DMS53 treated with DMSO at 0.1 percent for 48 hours (cell line): Measurements from ENCODE around the gene TECRL.

ENCODE experiments used
- DNase-seq: peaks from one replicate; lab custom pipeline; 2025; ENCODE audit not compliant: unreplicated experiment; lab: John Stamatoyannopoulos, UW

TECRL gene, protein sequence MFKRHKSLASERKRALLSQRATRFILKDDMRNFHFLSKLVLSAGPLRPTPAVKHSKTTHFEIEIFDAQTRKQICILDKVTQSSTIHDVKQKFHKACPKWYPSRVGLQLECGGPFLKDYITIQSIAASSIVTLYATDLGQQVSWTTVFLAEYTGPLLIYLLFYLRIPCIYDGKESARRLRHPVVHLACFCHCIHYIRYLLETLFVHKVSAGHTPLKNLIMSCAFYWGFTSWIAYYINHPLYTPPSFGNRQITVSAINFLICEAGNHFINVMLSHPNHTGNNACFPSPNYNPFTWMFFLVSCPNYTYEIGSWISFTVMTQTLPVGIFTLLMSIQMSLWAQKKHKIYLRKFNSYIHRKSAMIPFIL

DNA sequence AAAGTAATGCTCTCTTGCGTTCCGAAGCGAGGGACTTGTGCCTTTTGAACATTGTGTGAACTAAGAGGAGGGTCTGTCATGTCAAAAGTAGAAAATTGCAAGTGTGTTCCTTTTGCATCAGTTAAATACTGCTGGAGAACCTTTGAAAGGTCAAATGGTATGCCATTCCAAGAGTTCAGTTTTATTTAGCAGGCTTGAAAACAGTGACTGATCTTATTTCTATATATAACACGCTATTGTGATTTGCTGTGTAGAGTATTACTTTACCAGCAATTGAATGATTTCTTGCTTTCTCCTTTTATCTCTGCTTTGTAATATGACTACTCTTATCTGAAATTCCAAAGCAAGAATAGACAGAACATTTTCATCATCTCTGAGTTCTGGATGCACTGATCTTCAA is at the start of gene TECRL:
Gene TECRL (minus strand): TSS at position 151 of the 400 bp plus-strand sequence. CDS start 99 bp downstream, at position 52.
- no peak for DNase-seq

DNA sequence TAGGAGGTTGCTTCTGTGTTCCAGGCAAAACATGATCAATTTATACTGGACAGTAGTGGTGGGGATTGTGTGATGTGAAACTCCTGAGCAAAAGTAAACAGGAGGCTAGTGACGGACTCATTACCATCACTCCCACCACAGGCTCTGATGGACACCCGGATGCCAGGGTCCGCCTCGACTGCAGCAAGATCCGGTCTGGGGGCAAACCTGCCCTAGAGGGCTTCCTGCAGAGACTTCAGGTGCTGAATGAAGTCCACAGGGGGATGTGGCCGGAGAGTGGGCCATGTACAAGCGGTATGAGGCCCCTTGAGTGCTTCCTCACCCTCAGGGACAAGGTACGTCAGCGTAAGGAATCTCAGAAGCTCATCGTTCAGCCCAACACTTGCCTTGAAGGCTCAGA is 23.4 kb upstream of the TECRL start:
- DNase-seq: no peak

DNA sequence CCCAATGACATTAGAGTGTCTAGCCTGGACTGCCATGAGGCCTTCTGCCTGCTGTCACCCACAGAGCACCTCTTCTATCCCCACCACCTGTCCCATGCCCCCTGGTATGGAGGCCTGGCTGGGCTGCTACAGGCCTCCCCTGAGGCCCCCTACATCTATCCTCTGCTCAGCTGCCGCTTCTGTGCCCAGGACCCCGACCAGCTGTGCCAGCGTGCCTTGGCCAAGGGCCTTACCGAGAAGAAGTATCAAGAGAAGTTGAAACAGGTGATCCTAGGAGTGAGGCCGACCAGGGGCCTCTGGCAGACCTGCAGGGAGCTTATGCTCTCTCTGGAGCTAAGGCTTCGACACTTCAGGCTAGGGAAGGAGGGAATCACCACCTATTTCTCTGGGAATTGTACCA is 21.7 kb upstream of the TECRL start:
- no peak for DNase-seq

DNA sequence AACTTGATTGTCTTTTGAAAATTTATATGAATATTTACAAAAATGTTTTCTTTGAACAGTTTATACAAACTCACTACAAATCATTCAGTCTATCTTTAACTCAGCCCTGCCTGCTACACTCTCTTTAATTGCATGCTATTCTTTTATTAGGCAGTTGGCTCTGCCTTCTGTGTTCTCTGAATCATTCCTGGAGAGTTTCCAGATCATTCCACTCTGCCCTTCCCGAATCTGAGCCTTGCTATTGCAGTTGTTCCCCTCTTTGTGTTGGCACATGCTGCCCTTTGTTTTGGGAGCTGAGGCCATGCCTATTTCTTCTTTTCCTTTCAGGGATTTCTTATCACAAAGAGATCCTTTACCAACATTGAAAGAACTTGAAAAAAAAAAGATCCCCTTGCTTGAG is 8.7 kb upstream of the TECRL start:
- no peak for DNase-seq

DNA sequence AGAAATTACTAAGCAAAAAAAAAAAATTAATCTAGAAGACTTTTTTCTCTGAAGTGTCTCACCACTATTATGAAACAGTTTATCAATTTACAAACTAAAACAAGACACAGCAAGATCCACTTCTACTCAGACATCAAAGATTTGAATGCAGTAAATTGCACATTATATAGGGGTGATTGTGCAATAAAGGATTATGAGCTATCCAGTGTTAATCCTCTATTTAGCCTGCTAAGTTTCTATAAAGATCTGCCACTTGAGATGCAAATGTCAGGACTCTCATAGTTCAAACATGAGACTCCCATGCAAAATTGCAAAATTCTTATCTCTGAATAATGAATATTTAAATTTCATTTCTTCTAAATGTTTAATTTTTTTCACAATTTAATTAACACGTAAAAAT is 2.2 kb downstream of the TECRL start:
- no peak for DNase-seq

DNA sequence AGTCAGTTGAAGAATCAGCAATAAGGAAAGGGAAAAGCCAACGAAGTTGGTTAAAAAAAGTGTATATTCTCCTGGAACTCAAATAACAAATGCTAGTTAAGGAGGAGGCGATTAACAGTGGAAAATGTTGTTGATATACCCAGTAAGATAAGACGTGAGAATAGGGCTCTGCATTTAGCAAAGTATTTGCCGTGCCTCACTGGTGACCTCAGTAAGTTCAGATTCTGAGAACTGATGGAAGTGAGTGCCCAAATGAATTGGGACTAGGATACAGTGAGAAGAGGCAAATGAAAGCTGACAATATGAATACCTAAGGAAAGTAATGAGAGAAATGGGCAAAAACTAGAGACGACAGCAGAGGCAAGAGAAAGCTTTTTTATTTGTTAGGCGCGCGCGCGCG is 3.5 kb downstream of the TECRL start:
- DNase-seq: no peak

DNA sequence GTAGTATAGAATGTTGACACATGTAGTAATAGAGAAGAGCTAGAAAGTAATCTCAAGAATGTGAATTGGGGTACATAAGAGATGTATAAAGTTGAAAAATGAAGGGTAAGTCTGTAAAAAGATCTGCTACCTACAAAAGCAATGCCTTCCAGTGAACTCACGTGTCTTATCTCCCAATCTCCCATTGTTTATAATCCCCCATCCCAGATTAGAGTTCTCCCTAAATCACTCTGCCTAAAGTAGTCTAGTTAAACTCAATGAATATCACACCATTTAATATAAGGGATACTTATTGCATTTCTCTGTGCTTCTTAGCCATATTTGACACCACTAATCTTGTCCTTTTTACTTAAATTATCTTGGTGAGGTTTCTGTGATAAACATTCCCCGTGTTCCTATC is 6.6 kb downstream of the TECRL start:
- no peak for DNase-seq

DNA sequence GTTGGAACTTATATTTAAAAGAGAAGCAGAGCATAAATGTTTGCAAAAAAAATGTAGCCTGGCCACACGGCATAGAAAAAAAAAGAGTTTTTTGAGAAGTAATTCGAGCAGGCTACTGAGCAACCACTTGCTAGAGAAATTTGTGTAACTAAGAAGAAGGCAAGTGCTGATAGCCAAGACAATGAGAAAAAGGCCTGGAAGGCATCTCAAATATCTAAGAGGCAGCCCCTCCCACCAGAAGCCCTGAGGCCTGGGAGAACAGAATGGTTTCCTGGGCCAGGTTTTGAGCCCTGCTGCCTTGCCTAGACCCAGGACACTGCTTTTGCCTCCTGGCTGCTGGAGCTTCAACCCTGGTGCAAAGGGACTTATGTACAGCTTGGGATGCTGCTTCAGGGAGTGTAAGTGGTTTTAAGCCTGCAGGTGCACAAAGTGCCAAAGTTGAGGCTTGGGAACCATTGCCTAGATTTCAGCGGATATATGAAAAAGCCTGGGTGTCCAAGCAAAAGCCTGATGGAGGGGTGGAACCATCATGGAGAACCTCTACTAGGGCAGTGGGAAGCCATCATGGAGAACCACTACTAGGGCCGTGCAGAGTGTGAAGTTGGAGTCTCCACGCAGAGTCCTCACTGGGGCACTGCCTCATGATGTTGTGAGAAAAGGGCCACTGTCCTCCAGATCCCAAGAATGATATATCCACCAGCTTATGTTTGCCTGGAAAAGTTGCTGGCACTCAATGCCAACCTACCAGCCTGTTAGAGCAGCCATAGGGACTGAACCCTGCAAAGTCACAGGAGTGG is 9.7 kb downstream of the TECRL start:
- no peak for DNase-seq

DNA sequence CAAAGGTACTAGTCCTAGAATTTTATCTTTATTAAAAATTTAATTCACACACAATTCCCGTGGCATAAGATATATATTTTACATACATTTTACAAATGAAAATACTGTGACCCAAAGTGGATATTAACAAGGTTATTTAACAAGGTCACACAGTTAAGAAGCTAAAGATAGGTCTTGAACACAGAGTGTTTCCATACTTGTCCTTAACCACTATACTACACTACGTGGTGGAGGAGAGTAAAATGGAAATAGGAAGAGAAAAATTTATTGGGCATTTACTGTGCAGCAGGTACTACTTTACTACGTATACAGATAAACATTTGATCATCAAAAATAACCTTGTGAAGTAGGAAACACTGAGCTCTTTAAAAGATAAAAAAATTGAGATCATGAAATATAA is 14.8 kb downstream of the TECRL start:
- no peak for DNase-seq

DNA sequence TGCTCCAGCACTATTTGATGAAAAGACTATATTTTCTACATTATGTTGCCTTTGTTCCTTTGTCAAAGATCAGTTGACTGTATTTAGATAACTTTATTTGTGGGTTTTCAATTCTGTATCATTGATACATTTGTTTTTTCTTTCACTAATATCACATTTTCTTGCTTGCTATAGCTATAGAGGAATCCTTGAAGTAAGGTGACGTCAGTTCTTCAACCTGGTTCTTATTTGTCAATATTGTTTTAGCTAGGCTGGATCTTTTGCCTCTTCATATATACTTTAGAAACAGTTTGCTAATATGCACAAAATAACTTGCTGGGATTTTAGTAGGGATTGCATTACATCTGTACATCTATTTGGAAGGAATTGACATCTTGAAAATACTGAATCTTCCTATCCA is 21.0 kb downstream of the TECRL start:
- DNase-seq: no peak

DNA sequence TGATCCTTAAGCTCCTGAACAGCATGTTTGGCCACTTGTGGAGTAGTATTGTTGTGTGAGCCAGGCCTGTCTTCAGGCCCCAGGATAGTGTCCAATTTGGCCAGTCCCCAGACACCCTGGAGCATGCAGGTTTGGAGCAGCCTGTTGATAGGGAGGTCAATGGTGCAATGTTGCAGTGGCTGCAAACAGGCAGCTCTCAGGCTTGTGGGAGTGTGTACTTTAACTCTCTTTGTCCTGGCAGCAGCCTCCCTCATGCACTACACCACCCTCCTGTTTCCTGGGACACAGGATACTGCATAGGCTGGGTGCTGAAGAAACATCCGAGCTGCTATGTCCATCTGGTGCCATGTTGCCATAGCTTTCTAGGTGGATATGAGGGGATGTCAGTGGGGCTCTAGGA is 24.0 kb downstream of the TECRL start:
- no peak for DNase-seq

DNA sequence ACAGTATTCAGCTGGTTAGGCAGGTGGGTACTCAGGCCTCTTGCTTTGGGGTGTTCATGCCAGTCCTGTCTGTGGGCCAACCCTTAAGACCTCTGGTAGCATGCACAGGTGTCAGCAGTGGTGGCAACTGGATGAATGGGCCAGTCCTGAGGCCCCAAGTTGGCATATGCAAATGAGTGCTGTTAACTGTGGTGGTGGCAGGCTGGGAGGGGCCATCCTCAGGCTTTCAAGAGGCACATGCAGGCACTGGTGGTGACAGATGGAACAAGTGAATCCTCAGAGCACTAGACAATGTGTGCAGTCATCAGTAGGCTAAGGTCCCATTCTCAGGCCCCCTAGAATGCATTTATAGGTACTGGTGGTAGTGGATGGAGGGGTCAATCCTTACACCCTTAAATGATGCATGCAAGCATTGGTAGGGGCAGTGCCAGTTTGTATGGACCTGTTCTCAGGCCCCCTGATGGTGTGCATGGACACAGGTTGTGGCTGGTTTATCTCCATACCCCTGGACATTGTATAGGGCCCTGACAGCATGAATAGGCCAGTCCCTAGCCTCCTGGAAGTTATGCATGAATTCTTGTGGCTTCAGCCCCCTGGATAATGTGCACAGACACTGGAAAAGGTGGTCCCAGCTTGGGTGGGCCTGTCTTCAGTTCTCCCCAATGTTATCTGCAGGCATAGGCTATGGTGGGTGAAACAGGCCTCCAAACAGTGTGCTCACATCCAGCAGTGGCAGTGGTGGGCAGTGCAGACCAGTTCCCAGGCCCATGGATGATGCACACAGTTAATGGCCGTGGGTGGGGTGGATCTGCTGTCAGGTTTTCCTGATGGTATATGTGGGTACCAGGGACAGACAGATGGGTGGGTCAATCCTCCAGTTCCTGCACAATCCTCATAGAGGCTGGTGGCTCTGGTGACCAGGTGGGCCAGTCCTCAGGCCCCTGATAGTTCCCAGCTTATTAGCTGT is 24.7 kb downstream of the TECRL start:
- no peak for DNase-seq

DNA sequence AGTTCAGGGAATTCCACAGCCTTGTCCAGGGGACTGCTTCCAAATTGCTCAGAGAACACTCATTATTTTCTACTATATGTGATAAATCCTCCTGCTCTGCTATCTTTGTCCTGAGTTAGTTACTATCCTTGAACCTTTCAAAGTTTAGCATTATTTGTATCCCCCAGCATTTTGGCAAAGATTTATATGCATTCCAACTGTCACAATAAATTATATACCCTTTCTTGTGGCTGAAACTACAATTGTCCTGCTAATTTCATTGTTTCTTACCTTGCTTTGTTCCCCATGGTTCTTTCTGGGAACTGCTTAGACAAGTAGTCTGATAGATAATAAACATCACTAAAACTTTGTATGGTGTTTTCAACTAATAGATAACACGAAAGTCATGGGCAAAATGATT is 40.5 kb downstream of the TECRL start:
- no peak for DNase-seq

DNA sequence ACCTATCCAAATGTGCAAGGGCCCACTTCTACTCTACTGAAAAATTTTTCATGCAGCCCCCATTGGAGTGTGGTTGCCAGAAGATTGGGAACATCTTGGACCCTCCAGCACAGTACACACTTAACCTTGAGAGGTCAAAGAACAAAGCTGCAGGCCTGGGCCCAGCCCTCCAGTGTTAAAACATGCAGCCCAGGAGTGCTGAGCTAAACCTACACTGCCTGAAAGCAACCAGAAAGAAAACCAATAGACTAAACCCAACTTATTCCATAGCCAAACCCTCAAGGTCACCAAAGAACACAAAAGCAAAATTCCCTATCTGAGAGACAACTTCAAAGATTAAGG is 47.9 kb downstream of the TECRL start:
- DNase-seq: no peak

DNA sequence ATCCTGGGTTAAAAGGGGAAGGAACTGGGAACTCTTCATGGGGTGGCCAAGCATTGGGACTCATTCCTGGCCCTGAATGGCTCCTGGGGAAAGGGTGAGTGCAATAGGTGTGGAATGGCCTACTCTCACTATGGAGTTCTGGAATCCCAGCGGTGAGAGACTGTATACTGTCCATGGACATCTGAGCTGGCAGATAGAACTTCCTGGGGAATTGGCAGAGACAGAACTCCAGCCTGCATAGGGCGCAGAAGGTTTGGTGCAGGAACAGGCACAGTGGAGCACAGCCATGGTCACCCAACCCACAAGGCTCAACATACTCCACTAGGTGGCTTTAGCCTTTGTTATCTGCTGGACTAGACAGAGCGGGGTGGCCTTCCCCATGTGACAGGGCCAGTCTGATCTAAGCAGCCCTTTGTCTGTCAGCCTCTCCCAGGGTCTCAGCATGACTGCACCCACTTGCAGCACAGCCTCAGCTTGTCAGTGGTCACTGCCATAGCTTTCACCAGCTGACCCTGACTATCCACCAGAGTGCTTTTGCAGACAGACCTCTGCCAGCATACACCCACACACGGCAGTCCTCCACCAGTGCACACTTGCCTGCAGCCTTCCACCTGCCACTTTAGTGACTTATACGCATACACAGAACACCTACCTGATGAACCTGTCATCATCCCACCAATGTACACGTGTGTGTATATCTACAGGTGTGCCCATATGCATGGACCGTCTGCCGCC is 48.4 kb downstream of the TECRL start:
- no peak for DNase-seq

DNA sequence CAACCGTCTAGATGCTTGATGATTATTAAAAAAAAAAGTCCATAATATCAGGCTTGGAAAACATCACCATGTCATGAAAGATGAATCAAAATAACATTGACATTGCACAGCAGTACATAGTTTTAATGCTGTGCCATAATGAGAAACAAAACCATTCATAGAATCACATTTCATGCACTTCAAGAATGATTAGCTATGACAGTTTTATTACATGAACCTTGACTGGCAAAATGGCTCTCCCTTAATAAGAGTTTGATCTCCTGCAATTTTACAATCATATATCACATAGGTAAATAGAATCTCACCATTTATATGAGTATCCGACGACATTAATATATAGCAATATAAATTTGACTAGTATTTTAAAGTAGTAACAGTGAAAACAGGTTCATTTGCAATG is 49.8 kb downstream of the TECRL start:
- DNase-seq: no peak

DNA sequence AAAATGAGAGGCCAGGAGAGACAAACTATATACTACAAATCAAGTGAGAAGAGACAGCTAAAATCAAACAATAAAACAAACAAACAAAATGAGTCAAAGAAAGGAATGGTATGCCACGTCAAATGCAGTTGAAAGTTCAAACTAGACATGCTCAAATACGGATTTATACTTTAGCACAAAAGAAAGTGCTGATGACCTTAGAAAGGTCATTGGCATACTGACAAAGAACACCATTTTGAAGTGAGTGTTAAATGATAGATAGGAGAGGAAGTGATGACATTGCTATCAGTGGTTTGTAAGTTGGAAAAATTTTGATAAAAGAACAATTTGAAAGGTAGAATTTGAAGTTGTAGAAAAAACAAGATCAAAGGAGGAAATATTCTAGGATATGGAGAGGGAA is 55.3 kb downstream of the TECRL start:
- DNase-seq: no peak

DNA sequence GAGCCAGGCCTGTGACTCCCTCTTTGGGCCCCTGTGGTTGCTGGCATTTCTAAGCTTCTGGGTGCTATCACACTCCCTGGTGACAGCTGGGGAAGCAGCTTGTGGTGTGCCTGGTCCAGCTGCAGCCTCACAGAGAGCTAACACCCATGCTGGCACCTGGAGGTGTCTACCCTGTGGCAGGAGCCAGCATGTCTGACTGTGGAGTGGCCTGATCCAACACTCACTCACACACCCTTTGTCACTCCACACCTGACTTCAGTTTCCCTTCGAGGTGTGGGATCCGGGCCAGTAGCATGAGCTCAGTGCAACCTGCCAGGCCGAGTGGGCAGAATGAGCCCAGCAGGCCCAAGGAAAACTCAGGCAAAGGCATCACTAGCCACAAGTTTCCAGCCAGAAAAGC is 67.5 kb downstream of the TECRL start:
- DNase-seq: peak; percentile 0

DNA sequence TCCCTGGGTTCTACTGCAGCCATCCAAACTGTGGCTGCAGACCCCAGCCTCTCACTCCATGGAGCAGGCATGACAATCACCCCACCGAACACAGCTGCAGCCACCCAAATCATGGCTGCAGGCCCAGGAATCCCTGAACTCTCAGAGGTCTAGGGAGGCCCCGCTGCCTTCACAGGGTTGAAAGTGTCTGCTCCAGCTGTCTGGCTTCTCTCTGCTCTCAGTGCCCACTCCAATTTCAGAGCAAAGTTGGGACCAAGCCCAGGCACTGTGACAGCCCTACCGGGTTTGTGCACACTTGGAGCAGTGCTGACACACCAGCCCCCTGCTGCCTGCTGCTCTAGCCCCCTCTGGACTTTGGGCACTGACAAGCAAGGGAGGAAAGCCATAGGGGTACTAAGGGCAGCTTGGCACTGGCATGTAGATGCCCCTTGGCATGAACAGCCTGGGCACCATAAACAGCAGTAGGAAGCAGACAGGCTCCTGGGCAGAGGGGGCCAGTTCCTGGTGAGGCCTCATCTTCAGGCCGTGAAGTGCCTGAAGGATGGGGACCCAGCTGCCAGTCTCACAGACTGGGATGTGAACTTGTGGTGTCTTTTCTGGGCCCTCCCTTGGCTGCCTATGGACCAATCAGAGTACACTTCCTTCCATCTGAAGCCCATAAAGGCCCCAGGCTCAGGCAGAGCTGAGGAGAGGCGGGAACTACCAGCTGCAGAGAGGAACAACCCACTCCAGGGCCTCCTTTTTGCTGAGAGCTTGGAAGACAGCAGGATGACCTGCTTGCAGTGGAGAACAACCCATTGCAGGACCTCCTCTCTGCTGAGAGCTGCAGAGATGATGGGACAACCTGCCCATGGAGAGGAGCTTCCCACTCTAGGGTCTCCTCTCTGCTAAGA is 68.8 kb downstream of the TECRL start:
- no peak for DNase-seq

DNA sequence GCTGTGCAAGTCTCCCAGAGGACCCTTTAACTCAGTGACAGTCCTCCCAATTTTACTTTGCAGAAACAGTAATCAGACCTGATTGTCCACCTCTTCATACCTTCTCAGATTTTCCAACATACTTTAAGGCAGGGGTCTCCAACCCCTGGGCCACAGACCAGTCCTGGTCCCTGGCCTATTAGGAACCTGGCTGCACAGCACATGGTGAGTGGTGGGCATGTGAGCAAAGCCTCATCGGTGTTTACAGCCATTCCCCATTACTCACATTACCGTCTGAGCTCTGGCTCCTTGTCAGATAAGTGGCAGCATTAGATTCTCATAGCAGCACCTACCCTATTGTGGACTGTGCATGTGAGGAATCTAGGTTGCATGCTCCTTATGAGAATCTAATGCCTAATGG is 74.3 kb downstream of the TECRL start:
- DNase-seq: no peak
